HG03097 (cell line): Measurements from ENCODE around the gene SEC31A.
"Not testable (repeated sequence)": the region's sequence is repeated elsewhere in the genome, so short reads cannot be mapped to it uniquely, and the experiment has no call there.

ENCODE experiments used
- ATAC-seq: cut with Tn5 transposase; IDR thresholded peaks from one replicate; pipeline ENCODE4 v1.9.1; 2021; ENCODE audit not compliant: unreplicated experiment, low FRiP score

The SEC31A gene

GRCh38 chr4:82890901-82891706 is at the start of gene SEC31A:
TSS of gene SEC31A (minus strand) at chr4:82891153. CDS start at chr4:82881936, 9,217 bp downstream.
- peak; percentile 87 for ATAC-seq

DNA sequence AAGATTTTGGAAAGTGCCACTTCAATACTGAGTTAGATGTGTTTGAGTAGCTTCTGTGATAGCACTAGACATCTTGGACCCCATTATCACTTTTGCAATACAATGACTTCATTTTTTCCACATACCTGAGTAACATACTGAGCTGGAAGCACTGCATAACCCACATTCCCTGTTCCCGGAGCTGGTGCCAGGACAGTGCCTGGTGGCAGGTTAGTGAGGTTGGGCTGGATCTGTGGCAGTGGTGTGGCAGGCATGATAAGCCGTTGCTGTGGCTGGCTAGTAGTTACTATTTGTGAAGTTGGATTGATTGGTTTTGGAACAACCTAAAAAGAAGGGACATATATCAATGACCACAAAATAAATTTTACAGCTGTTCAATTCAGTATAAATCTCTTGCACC is 48.5 kb upstream of the SEC31A start:
- no peak for ATAC-seq

DNA sequence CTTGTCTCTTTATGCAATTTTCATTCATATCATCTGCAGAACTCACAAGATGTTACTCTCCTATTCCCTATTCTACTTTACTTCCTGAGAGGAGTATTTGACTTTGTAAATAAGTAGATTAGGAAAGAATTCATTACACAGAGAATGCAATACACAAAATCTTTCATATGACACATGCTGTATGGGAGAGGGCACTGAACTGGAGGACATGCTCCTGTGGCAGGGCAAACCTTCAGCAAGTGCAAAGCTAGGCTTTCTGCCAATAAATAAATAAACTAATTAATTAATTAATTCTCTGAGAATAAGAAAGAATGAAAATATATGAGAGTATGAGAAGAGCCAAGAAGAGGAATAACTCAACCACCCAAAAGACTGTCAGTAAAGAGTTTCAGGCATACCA is 43.5 kb upstream of the SEC31A start:
- ATAC-seq: no peak

DNA sequence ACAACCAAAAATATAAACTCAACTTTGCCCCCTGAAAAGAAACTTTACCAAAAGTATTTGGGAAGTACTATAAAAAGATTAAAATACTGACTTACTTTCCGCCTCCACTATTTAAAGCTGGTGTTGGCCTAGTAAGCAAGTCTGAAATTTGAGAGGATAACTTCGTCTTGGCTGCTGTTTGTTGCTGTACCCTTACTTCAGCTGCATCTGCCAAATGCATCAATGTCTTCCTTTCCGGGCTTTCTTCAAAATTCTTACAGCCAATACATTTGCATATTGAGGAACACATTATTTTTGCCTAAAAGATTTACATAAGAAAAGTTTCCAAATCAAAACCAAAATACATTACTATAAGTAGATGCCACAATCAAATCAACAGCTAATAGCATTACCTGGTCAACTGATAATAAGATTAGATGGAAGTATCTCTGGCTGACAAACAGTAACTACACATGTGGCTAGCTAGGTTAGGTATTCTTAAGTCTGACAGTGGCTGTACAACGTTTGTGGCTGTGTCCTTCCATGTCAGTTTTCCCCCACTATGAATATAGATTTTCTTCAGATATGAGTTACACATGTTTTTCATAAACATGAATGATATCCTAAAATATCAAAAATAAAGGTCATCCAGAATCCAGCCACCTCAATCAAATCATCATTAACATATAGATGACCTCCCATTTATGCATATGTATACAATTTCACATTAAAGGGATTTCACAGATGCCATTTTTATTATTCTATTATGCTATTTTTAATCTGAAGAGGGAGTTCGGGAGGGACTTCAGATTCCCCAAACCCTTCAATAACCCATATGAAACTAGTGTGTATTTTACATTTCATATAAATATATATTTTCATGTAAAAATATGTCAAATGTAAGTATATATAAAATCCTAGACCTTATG is 40.1 kb upstream of the SEC31A start:
- ATAC-seq: no peak

GRCh38 chr4:82921795-82922194 is 30.8 kb upstream of the SEC31A start:
- no peak for ATAC-seq

GRCh38 chr4:82919386-82919785 is 28.4 kb upstream of the SEC31A start:
- no peak for ATAC-seq

DNA sequence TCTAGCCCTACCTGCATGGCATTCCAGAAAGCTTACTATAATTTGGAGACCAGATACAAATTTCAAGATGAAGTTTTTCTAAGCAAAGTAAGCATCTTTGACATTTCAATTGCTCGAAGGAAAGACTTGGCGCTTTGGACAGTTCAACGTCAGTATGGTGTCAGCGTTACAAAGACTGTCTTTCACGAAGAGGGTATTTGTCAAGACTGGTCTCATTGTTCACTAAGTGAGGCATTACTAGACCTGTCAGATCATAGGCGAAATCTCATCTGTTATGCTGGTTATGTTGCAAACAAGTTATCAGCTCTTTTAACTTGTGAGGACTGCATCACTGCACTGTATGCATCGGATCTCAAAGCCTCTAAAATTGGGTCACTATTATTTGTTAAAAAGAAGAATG is 27.1 kb upstream of the SEC31A start:
- ATAC-seq: no peak

DNA sequence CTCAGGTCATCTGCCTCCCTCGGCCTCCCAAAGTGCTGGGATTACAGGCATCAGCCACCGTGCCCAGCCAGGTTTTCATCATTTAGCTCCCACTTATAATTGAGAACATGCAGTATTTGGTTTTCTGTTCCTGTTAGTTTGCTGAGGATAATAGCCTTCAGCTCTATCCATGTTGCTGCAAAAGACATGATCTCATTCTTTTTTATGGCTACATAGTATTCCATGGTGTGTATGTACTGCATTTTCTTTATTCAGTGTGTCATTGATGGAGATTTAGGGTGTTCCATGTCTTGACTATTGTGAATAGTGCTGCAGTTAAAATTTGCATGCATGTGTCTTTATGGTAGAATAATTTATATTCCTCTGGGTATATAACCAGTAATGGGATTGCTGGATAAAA is 23.0 kb upstream of the SEC31A start:
- not testable (repeated sequence) for ATAC-seq

- ATAC-seq: no peak
Observed at GRCh38 chr4:82913305-82913704, 22.4 kb upstream of the SEC31A start.

GRCh38 chr4:82909326-82909725 is 18.4 kb upstream of the SEC31A start:
- no peak for ATAC-seq

- no peak for ATAC-seq
Observed at GRCh38 chr4:82906469-82906868, 15.5 kb upstream of the SEC31A start.

- ATAC-seq: peak; percentile 45
Observed at GRCh38 chr4:82905205-82905604, 14.3 kb upstream of the SEC31A start.

DNA sequence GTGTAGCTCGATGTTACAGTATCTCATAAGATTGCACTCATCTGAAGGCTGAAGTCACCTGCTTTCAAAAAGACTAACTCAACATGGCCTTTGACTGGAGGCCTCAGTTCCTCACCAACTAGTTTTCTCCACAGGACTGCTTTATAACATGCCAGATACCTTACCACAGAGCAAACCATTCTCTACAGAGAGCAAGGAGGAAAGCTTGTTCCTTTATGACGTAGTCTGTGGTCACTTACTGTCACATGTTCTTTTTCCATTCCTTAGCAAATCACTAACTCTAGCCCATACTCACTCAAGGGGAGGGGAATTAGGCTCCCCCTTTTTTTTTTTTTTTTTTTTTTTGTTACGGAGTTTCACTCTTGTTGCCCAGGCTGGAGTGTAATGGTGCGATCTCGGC is 12.8 kb upstream of the SEC31A start:
- no peak for ATAC-seq

DNA sequence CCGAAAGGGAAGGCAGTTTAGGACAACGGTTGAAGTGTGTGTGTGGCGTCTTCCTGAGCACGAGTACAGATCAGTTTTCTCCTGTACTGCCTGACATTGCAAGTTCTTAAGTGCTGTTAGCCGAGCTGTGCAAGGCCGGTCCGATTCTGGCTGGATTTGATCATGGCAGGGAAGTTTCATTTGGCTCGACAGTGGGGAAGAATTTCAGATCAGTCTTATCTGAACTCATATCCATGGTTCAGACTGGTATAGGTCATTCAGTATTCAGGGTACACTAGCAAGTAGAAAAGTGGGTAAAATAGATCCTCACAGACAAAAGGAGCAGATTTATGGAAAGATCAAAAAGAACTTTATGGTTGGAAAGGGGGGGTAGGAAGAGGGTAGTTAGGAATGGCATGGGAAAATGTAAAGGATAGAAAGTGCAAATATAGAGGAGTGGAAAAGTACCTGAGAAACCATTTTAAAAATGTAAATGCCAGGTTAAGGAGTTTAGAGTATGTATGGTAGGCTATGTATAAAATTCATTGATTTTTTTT is 10.3 kb upstream of the SEC31A start:
- no peak for ATAC-seq

GRCh38 chr4:82900411-82901182 is 9.6 kb upstream of the SEC31A start, which contains the start of gene THAP9:
TSS of gene THAP9 (plus strand) at chr4:82900735. CDS start at chr4:82900803, 68 bp downstream.
- peak; percentile 85 for ATAC-seq

DNA sequence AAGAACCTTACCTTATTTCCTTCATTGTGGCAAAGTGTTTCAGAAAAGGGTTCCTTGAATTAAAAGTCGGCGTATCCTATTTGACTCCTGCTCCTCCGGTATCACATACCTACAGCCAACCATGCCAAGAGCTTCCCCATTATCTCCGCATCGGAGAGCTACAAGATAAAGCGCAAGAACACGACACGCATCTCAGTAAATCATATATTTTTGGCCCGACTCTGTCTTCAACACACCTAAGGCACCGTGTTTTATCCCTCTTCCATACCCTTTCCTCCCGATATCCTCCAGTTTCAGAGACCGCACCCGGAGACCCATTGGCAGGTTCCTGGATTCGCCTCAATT is 9.1 kb upstream of the SEC31A start:
- peak; percentile 4 for ATAC-seq

DNA sequence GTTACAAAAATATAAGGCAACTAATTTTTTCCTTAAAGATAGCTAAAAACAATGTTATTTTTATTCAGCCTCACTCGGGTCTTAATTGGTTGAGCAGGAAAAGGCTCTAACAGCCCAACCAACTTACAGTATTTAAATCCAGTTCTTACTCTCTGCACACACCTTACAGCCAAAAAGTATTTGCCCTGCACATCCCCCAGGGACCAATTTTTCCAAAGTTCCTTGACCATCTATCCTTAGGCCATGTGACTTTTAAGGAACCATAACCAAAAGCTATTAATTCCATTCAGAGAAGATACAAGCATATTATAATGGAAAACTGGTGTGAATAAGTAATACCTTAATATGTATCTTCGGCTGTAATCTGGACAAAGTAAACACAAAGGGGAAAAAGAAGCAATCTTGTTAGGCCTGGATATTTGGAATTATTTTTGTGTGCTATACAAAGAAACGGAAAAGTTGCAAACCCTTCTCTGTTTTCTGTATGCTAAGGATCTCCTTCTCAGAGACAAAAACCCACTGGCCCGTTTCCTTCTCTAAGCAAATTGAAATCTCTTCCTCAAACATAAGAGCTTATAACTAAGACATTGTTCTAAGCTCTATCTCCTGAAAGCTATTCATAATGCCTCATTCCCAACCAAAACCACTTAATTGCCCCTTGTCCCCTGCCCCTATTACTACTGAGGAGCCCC is 8.6 kb upstream of the SEC31A start:
- no peak for ATAC-seq

DNA sequence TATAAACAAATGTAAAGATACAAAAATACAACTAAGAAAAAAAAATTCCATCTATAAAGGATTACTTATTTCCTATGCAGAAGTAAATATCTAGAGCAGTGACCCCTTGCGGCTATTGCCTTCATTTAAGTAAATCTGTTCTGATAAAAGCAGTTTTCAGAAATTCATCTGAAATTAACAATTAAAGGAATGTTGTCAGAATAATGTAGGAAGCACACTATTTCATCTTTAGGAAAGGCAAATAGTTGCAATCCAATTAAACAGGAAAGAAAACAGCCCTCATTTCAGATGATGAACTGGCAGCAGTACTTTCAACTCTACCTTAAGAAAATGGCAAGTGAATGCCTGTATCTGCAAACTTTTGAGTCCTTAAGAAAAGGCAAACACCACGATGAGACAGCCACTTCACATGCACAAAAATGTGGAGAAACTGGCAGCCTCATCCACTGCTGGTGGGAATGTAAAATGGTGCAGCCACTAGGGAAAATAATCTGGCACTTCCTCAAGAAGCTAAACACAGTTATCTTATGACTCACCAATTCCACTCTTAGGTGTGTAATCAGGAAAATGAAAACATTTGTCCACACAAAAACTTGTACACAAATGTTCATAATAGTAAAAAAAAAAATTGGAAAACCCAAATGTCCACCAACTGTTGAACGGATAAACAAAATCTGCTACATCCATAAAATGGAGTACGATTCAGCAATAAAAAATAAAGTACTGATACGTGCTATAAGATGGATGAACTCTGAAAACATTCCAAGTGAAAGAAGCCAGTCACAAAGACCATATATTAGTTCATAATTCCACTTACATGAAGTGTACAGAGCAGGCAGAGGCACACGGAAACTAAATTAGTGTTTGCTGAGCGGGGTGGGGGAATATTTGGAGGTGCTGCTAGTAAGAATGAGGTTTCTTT is 7.6 kb upstream of the SEC31A start:
- no peak for ATAC-seq

DNA sequence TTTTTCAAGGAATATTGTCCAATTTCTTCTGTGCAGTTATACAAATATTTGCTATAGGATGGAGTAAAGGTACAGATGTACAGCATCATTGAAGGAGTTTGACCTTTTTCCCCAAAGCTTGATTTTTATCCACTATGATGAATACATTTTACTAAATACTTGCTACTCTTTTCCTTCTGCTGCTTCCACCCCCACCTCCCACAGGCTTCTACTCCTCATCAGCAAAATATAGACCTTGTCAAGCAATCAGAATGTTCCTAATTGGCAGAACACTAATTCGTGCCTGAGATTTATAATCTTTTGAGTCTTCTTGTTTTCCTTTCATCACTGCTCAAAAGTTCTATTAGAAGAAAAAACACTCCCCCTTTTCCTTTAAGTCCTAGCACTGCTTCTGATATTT is 5.8 kb upstream of the SEC31A start:
- ATAC-seq: no peak
